ENCODE measurements around the gene POU2F3. TPM values are rescaled to one million over a fixed set of nuclear protein-coding genes. Genes with fewer than 3 reads are reported as not detected.
A peak's percentile ranks its signal among the peaks of the same experiment; 100 is the strongest.

POU2F3 gene
- total and polyA plus RNA-seq, 2 of the 13 experiments (the other 11 are each of a cell fraction or from before 2014, with no cell fraction given) = not detected

DNA sequence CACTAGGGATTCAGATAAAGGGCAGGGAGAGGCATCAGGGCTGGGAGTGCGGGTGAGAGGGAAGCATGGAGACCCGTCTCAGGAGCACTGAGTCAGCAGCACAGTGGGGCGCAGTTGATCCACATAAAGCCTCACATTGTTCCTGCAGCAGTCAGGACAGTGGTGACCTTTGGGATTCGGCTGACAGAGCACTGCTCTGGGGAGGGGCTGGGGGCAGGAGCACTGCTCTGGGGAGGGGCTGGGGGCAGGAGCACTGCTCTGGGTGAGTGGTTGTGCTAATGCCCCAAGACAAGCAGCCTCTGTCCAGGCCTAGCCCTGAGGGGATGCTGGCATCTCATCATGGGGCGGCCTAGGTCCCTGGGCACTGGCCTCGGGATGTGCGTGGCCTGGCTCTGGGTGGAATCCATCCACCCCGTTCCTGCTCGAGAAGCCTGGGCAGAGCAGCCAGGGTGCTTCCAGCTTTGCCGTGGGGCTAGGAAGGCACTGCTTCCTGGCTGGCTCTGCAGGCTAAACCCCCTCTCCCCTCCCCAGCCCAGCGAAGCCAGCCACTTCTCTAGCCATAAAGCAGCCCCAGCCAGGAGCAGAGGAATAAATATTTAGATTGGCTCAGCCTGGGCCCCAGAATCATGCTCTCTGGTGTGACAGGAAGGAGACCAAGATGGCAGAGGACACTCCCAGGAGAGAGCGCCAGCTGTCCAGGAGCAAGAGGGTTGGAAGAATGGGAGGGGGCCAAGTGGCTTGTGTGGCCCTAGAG lies 21.8 kb upstream of the POU2F3 start:
- in situ Hi-C loops (cut with HindIII; ENCODE audit: extremely low pct_ligation_motif_present, low pct_unique_long_range_greater_than_20kb) = no loop called here
- CTCF ChIA-PET (ENCODE audit: low intra/inter-chr PET ratio, low total read pairs) = no interaction called here
- H3K9me3 ChIP-seq (ENCODE audit: low read length) = no peaks in the 10 kb centered on the region
- peak; percentile 81 for DNase-seq (ENCODE audit: low spot score)
- FAIRE-seq = peak; percentile 76
- POLR2A ChIA-PET = no interaction called here
- 44% methylated on average over 9 of the region's 12 CpGs for WGBS (ENCODE audit: low lambda C conversion rate)
- ATAC-seq = peak; percentile 85
- intact Hi-C loops (cut with micrococcal nuclease; ENCODE audit: unreplicated experiment) = no loop called here
- H3K27me3 ChIP-seq (ENCODE audit: control insufficient read depth in 1 of 2, insufficient read depth in 2 of 2, low read length in 2 of 2) = no peaks in the 10 kb centered on the region
- H3K9ac ChIP-seq (ENCODE audit: insufficient read depth, low read depth, low read length) = peak overlapping the region; percentile 44; the same call in 1 of the 2 replicates
- peaks cover 84% of the 10 kb centered on the region for H3K4me1 ChIP-seq (ENCODE audit: insufficient read depth, low read length)
- peaks cover 19% of the 10 kb centered on the region for H4K20me1 ChIP-seq (ENCODE audit: insufficient read depth, low read length)
- peaks cover 7 to 47% of the 10 kb centered on the region in 2 experiments; a peak in 4 of 5 replicates for H3K36me3 ChIP-seq (replicated peaks in 1 of 2; ENCODE audit: control insufficient read depth in 1 of 2, insufficient read depth in 2 of 2, low read length in 2 of 2)
- no TSS peak for BruUV-seq (replicated peaks)
- no peak overlapping the region; a peak in 1 of 6 replicates for H3K4me3 ChIP-seq (replicated peaks in 1 of 3; ENCODE audit: insufficient read depth in 1 of 3, low read depth in 2 of 3, low read length in 3 of 3)
- no peak overlapping the region for H2AFZ ChIP-seq (ENCODE audit: low read length)
- peak overlapping the region; percentile 47 for H3K27ac ChIP-seq (ENCODE audit: extremely low read length, insufficient read depth, low read length)
- H3K79me2 ChIP-seq (ENCODE audit: insufficient read depth, low read length) = peaks cover 23% of the 10 kb centered on the region
- H3K4me2 ChIP-seq (ENCODE audit: low read depth, low read length) = peak overlapping the region; percentile 28
- TF ChIP-seq, protein P1, sequence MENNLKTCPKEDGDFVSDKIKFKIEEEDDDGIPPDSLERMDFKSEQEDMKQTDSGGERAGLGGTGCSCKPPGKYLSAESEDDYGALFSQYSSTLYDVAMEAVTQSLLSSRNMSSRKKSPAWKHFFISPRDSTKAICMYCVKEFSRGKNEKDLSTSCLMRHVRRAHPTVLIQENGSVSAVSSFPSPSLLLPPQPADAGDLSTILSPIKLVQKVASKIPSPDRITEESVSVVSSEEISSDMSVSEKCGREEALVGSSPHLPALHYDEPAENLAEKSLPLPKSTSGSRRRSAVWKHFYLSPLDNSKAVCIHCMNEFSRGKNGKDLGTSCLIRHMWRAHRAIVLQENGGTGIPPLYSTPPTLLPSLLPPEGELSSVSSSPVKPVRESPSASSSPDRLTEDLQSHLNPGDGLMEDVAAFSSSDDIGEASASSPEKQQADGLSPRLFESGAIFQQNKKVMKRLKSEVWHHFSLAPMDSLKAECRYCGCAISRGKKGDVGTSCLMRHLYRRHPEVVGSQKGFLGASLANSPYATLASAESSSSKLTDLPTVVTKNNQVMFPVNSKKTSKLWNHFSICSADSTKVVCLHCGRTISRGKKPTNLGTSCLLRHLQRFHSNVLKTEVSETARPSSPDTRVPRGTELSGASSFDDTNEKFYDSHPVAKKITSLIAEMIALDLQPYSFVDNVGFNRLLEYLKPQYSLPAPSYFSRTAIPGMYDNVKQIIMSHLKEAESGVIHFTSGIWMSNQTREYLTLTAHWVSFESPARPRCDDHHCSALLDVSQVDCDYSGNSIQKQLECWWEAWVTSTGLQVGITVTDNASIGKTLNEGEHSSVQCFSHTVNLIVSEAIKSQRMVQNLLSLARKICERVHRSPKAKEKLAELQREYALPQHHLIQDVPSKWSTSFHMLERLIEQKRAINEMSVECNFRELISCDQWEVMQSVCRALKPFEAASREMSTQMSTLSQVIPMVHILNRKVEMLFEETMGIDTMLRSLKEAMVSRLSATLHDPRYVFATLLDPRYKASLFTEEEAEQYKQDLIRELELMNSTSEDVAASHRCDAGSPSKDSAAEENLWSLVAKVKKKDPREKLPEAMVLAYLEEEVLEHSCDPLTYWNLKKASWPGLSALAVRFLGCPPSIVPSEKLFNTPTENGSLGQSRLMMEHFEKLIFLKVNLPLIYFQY (CRISPR knock-in tag; IDR thresholded peaks at IDR 0.05; ENCODE audit: borderline replicate concordance) = no peak
- TF ChIP-seq RXRA (CRISPR knock-in tag; IDR thresholded peaks at IDR 0.05) (peak; percentile 54), ZNF891 (CRISPR knock-in tag; IDR thresholded peaks at IDR 0.05) (peak; percentile 49; the same call in 1 of the 2 replicates), ZNF331 (CRISPR knock-in tag; IDR thresholded peaks at IDR 0.05) (no peak), SMYD3 (CRISPR knock-in tag; IDR thresholded peaks at IDR 0.05) (no peak), POLR2AphosphoS2 (IDR thresholded peaks at IDR 0.05; ENCODE audit: low read depth, low read length) (no peak), KAT7 (CRISPR knock-in tag; IDR thresholded peaks at IDR 0.05; ENCODE audit: borderline replicate concordance) (no peak), AGO2 (optimal IDR thresholded peaks at IDR 0.05; ENCODE audit: low read depth, low read length) (peak; percentile 66), PITX1 (CRISPR knock-in tag; IDR thresholded peaks at IDR 0.05) (peak; percentile 55; the same call in 1 of the 2 replicates), ZFYVE20 (CRISPR knock-in tag; IDR thresholded peaks at IDR 0.05; ENCODE audit: borderline replicate concordance, low read depth) (no peak)
- TF ChIP-seq, protein P2, sequence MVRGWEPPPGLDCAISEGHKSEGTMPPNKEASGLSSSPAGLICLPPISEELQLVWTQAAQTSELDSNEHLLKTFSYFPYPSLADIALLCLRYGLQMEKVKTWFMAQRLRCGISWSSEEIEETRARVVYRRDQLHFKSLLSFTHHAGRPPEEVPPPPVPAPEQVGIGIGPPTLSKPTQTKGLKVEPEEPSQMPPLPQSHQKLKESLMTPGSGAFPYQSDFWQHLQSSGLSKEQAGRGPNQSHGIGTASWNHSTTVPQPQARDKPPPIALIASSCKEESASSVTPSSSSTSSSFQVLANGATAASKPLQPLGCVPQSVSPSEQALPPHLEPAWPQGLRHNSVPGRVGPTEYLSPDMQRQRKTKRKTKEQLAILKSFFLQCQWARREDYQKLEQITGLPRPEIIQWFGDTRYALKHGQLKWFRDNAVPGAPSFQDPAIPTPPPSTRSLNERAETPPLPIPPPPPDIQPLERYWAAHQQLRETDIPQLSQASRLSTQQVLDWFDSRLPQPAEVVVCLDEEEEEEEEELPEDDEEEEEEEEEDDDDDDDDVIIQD (CRISPR knock-in tag; IDR thresholded peaks at IDR 0.05; ENCODE audit: low read depth) = peak; percentile 46; the same call in 1 of the 2 replicates
- TF ChIP-seq, protein P3, sequence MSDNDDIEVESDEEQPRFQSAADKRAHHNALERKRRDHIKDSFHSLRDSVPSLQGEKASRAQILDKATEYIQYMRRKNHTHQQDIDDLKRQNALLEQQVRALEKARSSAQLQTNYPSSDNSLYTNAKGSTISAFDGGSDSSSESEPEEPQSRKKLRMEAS (IDR thresholded peaks at IDR 0.05) = peak; percentile 47; the same call in 1 of the 2 replicates
- TF ChIP-seq, protein P4, sequence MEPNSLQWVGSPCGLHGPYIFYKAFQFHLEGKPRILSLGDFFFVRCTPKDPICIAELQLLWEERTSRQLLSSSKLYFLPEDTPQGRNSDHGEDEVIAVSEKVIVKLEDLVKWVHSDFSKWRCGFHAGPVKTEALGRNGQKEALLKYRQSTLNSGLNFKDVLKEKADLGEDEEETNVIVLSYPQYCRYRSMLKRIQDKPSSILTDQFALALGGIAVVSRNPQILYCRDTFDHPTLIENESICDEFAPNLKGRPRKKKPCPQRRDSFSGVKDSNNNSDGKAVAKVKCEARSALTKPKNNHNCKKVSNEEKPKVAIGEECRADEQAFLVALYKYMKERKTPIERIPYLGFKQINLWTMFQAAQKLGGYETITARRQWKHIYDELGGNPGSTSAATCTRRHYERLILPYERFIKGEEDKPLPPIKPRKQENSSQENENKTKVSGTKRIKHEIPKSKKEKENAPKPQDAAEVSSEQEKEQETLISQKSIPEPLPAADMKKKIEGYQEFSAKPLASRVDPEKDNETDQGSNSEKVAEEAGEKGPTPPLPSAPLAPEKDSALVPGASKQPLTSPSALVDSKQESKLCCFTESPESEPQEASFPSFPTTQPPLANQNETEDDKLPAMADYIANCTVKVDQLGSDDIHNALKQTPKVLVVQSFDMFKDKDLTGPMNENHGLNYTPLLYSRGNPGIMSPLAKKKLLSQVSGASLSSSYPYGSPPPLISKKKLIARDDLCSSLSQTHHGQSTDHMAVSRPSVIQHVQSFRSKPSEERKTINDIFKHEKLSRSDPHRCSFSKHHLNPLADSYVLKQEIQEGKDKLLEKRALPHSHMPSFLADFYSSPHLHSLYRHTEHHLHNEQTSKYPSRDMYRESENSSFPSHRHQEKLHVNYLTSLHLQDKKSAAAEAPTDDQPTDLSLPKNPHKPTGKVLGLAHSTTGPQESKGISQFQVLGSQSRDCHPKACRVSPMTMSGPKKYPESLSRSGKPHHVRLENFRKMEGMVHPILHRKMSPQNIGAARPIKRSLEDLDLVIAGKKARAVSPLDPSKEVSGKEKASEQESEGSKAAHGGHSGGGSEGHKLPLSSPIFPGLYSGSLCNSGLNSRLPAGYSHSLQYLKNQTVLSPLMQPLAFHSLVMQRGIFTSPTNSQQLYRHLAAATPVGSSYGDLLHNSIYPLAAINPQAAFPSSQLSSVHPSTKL (CRISPR knock-in tag; IDR thresholded peaks at IDR 0.05) = peak; percentile 50; the same call in 1 of the 2 replicates
